ENCODE measurements around the gene NEAT1.
A peak's percentile ranks its signal among the peaks of the same experiment; 100 is the strongest.
"Not testable (repeated sequence)": the region's sequence is repeated elsewhere in the genome, so short reads cannot be mapped to it uniquely, and the experiment has no call there.

The NEAT1 gene

DNA sequence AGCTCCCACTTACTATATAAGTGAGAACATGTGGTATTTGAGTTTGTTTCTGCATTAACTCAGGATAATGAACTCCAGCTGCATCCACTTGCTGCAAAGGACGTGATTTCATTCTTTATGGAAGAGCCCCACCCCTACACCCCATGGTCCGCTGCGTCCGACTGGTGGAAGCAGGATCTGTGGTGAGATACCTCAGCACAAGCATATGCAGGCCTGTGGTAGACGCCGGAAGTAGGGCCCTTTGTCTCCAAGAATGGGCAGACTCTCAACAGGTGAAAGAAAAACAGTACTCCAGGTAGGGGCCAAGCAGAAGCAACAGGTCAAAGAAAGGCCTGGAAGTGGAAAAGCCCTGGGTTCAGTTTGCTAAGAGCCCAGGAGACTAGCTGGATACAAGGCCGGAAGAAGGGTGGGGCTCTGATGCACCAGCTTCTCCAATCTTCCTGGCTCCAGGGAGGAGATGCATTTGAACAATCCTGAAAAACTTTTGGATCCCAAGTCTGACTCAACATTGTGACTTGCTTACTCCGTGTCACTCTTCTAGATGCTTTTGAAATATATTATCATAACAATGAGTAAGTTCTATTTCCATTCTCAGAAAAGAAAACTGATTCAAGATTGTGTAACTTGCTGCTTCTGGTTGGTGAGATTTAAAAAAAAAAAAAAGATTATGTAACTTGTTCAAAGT is 30.4 kb downstream of the NEAT1 start:
- DNase-seq (ENCODE audit: low read depth): no peak

DNA sequence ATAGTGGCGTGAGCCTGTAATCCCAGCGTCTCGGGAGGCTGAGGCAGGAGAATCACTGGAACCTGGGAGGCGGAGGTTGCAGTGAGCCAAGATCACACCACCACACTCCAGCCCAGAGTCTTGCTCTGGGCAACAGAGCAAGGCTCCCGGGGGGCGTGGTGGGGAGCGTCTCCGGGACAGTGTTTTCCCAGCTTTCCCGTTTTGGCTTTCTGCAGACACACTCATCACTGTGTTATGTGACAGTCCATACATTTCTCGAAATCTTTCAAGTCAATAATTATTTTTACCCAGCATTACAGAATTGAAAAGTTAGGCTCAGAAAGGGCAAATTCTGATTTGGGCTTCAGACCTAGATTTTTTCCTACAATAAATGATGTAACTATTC is 31.7 kb downstream of the NEAT1 start:
- no peak for DNase-seq (ENCODE audit: low read depth)

DNA sequence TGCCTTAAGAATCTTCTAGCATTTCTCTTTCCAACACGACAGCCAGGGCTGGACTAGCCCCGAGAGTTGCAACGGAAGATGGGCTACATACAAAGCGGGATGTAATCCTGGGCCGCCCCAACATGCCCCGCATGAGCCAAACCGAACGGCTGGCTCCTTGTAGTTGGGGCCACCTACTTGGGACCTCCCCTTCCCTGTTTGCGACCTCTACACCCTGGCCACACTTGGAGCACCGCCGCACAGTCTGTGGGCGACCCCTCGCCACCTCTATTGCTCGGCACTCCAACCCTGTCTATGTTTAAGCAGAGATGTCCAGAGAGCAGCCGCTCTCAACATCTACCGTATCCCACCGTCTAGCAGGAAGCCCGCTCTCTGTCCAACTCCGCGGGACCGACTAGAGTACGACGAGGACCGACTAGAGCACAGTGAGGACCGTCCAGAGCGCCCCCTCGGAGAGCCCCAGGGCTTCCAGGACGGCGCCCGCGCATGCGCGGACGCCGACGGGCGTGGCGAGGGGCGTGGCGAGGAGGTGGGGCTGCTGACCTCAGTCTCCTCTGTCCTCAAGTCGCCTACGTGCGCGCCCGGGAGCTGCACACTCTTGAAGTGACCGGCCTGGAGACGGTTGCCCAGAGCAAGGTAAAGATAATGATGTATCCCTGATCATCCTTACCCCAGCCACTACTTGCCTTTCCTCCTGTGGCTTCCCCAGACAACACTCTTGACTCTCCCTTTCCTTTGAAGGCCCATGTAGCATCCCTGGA is 32.3 kb downstream of the NEAT1 start:
- peak; percentile 74 for DNase-seq (ENCODE audit: low read depth)

DNA sequence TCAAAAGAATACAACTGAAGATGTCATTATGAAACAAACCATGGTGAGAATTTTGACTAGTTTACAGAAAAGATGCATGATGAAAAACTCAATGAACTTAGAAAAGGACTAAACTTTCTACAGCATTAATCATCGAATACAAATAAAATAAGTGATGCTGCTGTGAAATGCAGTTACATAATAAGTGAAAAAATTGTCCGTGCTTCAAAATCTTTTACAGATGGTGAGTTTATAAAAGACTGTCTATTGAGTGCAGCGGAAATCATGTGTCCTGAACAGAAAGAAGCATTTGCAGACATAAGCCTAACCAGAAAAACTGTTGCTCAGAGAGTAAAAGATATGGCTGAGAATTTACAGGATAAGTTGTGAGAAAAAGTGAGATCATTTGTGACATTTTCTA is 33.8 kb downstream of the NEAT1 start:
- no peak for DNase-seq (ENCODE audit: low read depth)

DNA sequence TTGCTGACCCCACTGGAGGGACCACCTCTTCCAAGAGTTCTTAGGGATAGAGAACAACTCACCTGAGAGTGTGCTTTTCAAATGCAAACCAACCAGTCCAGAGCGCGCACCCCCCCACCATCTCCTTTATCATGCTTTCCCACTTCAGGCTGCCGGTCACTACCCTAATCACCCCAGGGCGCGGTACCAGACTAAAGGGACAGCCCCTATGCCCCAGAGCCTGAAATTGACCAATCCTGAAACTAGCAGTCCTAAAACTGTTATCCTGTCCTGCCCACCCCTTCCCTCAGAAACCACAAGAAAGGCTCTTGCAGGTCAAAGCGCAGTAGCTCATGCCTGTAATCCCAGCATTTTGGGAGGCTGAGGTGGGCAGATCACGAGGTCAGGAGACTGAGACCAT is 37.0 kb downstream of the NEAT1 start:
- no peak for DNase-seq (ENCODE audit: low read depth)

DNA sequence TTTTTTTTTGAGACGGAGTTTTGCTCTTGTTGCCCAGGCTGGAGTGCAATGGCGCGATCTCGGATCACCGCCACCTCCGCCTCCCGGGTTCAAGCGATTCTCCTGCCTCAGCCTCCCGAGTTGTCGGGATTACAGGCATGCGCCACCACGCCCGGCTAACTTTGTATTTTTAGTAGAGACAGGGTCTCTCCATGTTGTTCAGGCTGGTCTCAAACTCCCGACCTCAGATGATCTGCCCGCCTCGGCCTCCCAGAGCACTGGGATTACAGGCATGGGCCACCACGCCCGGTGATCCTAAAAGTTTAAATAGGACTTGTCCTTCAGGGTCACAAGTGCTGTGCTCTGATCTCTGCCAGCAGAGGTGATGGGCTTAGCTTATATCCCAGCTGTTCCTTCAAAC is 42.9 kb downstream of the NEAT1 start:
- not testable (repeated sequence) for DNase-seq (ENCODE audit: low read depth)

DNA sequence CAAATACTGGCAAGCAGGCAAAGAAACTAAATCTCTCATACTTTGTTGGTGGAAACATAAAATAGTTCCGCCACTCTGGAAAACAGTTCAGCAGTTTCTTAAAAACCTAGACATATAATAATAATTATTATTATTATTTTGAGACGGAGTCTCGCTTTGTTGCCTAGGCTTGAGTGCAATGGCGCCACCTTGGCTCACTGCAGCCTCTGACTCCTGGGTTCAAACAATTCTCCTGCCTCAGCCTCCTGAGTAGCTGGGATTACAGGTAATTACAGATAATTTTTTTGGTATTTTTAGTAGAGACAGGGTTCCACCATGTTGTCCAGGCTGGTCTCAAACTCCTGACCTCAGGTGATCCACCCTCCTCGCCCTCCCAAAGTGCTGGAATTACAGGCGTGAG is 44.7 kb downstream of the NEAT1 start:
- not testable (repeated sequence) for DNase-seq (ENCODE audit: low read depth)

DNA sequence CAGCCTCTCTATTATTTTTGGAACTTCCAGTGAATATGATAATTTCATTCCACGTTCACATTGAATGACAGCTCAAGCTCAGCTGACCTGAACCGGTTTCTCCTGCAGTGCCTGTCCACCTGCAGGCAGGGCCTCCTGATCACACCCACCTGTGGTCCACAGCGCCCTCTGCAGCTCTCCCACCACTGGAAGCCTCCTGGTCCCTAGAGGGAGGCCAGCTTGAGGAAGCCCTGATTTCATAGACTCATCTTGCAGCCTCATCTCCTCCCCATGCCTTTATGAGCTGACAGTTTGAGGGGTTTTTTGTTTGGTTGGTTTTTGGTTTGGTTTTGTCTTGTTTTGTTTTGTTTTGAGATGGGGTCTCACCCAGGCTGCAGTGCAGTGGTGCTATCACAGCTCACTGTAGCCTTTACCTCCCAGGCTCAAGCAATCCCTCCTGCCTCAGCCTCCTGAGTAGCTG is 46.3 kb downstream of the NEAT1 start:
- DNase-seq (ENCODE audit: low read depth): no peak

DNA sequence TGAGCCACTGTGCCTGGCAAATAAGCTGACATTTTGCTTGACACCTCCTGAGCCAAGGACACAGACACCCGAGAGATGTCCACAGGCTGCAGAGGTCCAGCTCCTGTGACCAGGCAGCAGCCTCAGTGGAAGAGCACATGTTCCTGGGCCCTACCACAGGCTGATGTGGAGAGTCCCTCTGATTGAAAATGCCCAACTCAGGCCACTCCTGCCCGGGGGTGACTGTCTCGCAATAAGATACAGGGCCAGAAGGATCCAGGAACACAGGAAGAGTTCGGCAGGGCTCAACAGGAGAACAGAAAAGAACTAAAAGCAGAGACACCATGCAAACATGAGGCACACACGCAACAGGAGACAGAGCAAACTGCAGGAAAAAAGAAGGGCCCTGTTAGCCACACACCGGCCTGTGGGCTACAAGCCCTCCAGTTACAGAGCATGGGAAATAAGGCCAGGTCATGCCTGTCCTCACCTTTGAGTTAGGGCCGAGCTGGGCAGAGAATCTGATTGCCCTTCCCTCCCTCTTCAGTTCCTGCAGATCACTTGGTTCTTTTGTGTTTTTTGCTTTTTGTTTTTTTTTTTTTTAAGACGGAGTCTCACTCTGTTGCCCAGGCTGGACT is 47.9 kb downstream of the NEAT1 start:
- no peak for DNase-seq (ENCODE audit: low read depth)

DNA sequence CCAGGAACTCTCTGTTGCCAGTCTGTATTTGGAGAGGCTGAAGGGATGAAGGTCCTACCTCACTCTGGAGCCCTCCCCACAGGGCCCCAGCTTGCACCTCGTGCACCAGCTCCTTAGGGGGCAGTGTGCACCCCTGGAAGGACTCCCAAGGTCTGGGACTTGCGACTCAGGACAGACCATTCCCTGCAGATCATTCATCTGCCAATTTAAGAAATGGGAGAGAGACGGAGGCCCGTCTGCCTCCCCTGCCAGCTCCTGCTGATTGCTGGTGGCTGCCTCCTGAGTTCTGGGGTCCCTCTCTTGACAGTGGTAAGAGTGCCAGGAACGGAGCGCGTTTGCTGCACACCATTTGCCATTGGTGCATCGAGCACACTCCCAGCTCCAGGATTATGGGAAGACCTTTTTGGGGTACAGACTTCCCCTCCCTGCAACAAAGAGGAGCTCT is 48.9 kb downstream of the NEAT1 start:
- no peak for DNase-seq (ENCODE audit: low read depth)

DNA sequence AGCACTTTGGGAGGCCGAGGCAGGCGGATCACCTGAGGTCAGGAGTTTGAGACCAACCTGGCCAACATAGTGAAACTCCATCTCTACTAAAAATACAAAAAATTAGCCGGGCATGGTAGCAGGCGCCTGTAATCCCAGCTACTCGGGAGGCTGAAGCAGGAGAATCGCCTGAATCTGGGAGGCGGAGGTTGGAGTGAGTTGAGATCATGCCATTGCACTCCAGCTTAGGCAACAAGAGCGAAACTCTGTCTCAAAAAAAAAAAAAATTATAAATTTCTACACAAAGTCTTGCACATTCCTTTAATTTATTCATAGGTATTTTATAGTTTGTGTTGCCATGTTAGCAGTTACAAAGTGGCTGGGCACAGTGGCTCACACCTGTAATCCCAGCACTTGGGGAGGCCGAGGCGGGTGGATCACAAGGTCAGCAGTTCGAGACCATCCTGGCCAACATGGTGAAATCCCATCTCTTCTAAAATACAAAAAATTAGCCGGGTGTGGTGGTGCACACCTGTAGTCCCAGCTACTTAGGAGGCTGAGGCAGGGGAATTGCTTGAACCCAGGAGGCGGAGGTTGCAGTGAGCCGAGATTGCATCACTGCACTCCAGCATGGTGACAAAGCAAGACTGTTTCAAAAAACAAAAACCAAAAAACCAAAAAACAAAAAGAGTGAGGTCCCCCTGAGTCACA is 50.1 kb downstream of the NEAT1 start:
- DNase-seq (ENCODE audit: low read depth): not testable (repeated sequence)

DNA sequence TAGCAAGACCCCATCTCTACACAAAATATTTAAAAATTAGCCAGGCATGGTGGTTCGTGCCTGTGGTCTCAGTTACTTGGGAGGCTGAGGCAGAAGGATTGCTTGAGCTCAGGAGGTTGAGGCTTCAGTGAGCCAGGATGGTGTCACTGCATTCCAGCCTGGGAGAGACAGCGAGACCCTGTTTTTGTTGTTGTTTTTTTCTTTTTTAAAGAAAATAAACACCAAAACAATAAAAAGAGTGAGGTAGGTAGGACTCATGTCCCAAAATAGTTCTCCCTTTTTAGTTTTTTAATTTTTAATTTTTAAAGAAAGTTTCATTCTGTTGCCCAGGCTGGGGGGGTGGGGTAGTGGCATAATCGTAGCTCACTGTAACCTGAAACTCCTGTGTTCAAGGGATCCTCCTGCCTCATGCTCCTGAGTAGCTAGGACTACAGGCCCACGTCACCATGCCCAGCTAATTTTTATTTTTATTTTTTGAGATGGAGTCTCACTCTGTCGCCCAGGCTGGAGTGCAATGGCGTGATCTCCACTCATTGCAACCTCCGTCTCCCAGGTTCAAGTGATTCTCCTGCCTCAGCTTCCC is 50.8 kb downstream of the NEAT1 start:
- no peak for DNase-seq (ENCODE audit: low read depth)

DNA sequence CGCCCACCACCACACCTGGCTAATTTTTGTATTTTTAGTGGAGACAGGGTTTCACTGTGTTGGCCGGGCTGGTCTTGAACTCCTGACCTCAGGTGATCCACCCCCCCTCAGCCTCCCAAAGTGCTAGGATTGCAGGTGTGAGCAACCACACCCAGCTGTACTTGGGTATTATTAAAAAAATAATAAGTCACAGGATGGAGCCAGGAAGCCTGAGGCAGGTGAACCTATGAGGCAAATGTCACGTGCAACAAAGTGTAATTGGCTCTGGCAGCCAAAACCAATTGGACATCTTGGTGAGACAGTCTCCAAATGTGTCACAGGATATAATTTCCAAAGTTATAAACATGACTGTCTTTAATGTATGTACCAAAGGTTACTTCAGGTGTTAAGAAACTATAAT is 52.3 kb downstream of the NEAT1 start:
- no peak for DNase-seq (ENCODE audit: low read depth)

DNA sequence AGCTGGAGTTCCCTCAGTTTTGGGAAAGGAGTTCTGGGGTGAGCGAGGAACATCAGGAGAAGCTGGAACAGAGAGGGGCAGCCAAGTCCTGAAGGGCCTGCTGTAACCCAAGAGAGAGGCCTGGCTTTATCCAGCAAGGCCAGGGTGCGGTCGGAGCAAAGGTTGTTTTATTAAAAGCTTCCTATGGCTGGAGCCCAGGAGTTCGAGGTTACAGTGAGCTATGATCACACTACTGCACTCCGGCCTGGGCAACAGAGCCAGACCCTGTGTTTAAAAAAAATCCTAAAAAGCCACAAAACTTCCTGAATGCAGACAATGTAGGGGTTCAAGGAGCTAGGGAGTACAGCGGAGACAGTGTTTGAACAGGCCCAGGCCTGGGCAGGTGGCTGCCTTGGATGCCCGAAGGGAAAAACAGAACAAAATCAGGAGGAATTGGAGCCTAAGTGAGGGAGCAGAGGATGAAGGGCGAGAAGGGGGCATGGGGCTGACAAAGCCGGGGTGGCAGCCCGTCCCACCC is 54.1 kb downstream of the NEAT1 start:
- no peak for DNase-seq (ENCODE audit: low read depth)

DNA sequence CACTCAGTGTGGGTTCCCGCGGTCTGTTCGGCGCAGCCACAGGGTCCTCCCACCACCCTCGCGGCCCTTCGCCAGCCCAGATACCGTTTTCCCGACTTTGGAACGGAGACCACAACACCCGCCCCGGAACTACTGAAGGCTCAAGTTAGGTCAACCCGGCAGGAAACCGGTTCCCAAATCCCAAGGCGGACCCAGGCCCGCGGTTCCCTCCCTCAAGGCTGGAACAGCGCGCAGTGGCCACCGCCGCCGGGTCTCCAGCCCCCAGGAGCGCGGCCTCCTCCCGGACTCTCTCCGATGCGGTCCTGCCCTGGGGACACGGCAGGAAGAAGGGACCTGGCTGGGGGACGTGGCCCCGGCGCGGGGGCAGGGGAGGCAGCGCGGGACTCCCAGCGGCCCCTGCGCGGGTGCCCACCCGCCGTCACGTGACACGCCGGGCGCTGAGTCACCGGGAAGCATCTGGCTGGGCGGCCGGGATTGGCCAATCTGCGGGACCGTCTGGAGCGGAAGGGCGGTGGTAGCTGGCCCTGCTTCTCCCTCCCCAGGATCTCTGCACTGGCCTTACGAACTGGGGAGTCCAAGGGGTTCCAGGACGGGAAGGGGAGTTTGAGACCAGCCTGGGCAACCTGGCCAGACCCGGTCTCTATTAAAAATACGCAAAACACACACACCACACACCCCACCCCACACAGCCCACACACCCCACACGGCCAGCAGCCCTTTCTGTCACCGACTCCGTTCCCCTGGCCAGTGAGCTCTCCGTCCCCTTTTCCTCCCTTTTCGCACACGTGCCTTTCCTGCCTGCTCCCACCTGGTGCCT is 54.8 kb downstream of the NEAT1 start:
- DNase-seq (ENCODE audit: low read depth): peak; percentile 79

DNA sequence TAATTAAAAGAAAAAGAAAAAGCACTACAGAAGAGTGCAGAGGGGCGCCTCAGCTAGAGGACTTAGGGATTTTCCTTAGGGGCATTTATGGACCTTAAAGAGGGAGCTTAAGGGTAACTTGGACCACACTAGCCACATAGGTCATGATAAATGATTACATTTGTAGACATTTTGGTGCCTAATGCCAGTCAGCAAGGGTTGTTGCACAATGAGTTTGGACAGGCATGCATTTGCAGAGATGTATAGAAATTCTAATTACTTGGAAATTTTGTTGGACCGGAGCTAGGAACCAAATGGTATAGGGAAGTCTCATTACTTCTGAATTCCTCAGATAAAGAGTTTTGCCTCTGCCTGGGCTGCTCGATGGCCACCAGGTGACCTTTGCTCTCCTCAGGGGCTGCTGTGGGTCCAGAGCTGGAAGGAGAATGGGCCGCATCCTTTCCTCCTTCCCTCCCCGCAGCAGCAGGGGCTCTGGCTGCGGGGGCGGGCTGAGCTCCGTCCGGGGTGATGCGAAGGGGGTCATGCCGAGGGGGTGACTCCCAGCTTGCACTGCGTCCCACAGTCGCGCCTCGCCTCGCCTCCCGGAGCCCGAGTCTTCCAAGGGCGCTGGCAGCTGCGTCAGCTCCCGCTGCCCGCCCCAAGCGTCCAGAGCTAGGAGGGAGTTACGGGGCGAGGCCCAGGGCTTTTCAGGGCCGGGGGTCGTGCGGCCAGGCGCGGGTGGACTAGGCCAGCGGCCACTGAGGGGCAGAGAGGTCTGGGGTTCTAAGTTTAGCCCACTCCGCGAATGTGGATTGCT is 56.0 kb downstream of the NEAT1 start:
- no peak for DNase-seq (ENCODE audit: low read depth)

DNA sequence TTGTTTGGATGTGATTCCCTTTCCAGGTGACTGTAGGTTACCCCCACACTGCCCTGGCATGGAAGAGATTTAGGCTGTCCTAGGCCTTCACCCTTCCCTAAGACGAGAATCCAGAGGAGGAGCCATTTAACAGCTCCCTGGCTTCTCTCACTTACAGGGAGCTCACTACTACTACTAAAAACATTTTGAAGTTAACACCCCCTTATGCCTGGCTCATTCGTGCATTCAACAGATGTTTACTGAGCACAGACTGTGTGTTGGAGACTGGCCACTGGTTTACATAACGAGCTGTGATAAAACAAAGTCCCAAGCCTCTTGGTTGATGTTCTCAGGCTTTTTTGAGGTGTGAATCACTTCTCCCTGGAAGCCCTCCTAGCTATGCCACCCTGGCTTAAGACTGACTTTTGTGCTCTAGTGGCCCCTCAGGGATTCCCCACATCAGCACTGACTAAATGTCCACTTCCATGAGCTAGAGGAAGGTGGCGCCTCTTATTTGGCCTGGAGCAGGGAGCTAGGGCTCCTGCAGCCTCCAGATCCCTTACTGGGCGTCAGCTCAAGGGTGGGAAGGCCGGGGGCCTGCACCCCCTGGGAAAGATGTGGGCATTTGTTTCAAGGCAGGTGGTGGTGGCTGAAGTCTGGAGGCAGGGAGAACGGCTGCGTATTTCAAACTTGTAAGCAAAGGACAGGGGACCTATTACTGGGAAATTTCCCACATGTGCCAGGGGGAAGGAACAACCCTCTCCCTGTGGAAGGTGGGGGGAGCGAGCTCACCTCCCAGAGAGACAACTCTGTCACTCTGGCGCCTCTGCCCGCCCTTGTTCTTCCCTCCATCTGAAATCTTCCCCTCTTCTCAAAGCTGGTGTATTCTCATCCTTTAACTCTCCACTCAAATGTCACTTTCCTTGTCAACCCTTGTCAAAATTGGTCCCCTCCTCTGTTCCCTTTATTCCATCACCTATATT is 56.9 kb downstream of the NEAT1 start:
- DNase-seq (ENCODE audit: low read depth): no peak

DNA sequence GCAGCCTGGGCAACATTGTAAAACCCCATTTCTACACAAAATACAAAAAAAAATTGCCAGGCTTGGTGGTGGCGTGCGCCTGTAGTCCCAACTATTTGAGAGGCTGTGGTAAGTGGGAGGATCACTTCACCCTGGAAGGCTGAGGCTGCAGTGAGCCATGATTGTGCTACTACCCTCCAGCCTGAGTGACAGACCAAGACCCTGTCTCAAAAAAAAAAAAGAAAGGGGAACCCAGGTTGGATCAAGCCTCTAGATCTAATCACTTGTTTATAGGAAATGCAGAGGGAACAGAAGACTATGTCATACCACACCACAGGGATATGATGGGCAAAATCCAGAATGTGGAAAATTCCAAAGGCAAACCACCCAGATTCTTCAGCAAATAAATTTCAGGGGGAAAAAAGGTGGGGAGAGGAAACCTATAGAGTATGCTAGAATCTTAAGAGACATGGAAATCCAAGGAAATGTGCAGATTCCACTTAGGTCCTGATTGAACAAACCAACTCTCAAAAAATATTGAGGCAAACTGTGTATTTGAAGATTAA is 59.8 kb downstream of the NEAT1 start:
- no peak for DNase-seq (ENCODE audit: low read depth)

DNA sequence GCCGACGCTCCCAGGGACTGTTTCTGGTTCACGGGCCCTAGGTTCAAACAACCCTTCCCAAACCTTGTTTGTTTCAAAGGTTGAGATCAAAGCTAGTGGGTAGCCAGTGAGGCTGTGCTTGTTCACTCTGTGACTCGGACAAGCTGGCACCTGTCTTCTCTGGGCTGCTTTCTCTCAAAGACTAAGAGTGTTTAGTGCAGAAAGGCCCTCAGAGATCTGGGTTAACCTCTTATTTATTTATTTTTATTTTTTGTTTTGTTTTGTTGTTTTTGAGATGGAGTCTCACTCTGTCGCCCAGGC is 63.3 kb downstream of the NEAT1 start:
- DNase-seq (ENCODE audit: low read depth): no peak

Data from stimulated activated CD8-positive, alpha-beta memory T cell treated with anti-CD3 and anti-CD28 coated beads, Interleukin-15, amount 100 ng/mL, for 24 hours (primary cell).